ENCODE data around the gene GRID2.

DNA sequence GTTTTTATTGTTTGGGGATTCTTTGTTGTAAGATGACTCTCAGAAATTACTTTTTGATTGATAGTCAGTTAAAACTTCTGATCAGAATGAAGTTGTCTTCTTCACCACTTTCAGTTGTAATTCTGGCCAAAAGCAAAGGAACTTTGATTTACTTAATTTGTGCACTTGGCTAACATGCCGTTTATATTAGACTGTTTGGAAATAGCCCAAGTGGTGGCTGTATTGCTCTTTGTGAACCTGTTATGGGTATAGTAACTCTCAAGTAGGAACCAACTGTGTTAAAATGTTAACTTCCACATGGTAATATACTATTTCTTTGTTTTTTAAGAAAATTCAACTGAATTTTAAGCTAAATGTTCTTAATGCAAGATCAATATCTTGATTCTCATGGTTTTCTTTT, 581.9 kb downstream of the GRID2 start:
- no peak for TF ChIP-seq POLR2A (IDR thresholded peaks at IDR 0.05)
- TF ChIP-seq, protein P1, sequence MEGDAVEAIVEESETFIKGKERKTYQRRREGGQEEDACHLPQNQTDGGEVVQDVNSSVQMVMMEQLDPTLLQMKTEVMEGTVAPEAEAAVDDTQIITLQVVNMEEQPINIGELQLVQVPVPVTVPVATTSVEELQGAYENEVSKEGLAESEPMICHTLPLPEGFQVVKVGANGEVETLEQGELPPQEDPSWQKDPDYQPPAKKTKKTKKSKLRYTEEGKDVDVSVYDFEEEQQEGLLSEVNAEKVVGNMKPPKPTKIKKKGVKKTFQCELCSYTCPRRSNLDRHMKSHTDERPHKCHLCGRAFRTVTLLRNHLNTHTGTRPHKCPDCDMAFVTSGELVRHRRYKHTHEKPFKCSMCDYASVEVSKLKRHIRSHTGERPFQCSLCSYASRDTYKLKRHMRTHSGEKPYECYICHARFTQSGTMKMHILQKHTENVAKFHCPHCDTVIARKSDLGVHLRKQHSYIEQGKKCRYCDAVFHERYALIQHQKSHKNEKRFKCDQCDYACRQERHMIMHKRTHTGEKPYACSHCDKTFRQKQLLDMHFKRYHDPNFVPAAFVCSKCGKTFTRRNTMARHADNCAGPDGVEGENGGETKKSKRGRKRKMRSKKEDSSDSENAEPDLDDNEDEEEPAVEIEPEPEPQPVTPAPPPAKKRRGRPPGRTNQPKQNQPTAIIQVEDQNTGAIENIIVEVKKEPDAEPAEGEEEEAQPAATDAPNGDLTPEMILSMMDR (IDR thresholded peaks at IDR 0.05), result no peak
